ENCODE measurements around the gene RNF149. TPM values are rescaled to one million over a fixed set of nuclear protein-coding genes. Genes with fewer than 3 reads are reported as not detected.

RNF149 gene
- total RNA-seq, 1 experiment from 2014 or later = 40.2 TPM

DNA sequence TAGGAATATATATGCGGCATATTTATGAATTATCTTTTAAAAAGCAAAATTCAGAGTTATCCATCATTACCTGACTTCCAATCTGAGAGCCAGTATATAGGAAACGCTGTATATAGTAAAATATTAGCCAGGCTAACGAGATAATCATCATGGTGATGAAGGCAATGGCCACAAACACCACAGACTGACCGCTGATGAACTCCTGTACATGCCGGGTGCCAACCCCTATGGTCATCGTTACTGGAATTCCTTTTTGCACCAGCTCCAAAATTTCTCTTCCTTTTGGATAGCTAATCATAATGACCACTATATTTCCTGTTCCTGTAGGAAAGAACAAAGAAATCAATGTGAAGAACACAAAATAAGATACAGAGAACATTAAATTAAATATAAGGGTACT, 13.6 kb downstream of the RNF149 start:
- no peaks in the 10 kb centered on the region for H4K20me1 ChIP-seq (ENCODE audit: insufficient read depth)
- H3K79me2 ChIP-seq (ENCODE audit: insufficient read depth, low read length) = peaks cover 82% of the 10 kb centered on the region
- ChIA-PET POLR2A (no interaction called here), RAD21 (ENCODE audit: low non-redundant PET in 1 of 2, low total read pairs in 2 of 2, uncharacterized antibody in 2 of 2, unreplicated experiment in 2 of 2) (no interaction called here), CTCF (no interaction called here)
- H3K27me3 ChIP-seq (ENCODE audit: insufficient read depth, low read length) = no peaks in the 10 kb centered on the region
- H3K9ac ChIP-seq (ENCODE audit: low read length) = no peak overlapping the region
- TF ChIP-seq JUND (IDR thresholded peaks at IDR 0.05) = no peak
- no peak for TF ChIP-seq RAD21 (IDR thresholded peaks at IDR 0.05; ENCODE audit: low read depth)
- no peak for TF ChIP-seq ZNF274 (IDR thresholded peaks at IDR 0.05; ENCODE audit: low read depth, low read length)
- TF ChIP-seq, protein P1, sequence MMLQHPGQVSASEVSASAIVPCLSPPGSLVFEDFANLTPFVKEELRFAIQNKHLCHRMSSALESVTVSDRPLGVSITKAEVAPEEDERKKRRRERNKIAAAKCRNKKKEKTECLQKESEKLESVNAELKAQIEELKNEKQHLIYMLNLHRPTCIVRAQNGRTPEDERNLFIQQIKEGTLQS (IDR thresholded peaks at IDR 0.05) = no peak
- TF ChIP-seq EGR1 (IDR thresholded peaks at IDR 0.05; ENCODE audit: low read depth) = no peak
- TF ChIP-seq POLR2AphosphoS5 (IDR thresholded peaks at IDR 0.05; ENCODE audit: low read depth, low read length) = no peak
- no peak for TF ChIP-seq ELF1 (IDR thresholded peaks at IDR 0.05; ENCODE audit: borderline replicate concordance, low read depth)
- TF ChIP-seq SP1 (IDR thresholded peaks at IDR 0.05; ENCODE audit: low read depth) = no peak
- TF ChIP-seq SRF (IDR thresholded peaks at IDR 0.05; ENCODE audit: low read depth) = no peak
- no peak for TF ChIP-seq EZH2 (IDR thresholded peaks at IDR 0.05)
- no peak for TF ChIP-seq TCF7L2 (IDR thresholded peaks at IDR 0.05; ENCODE audit: borderline replicate concordance, extremely low read depth, insufficient read depth, insufficient read length)
- TF ChIP-seq, protein P2, sequence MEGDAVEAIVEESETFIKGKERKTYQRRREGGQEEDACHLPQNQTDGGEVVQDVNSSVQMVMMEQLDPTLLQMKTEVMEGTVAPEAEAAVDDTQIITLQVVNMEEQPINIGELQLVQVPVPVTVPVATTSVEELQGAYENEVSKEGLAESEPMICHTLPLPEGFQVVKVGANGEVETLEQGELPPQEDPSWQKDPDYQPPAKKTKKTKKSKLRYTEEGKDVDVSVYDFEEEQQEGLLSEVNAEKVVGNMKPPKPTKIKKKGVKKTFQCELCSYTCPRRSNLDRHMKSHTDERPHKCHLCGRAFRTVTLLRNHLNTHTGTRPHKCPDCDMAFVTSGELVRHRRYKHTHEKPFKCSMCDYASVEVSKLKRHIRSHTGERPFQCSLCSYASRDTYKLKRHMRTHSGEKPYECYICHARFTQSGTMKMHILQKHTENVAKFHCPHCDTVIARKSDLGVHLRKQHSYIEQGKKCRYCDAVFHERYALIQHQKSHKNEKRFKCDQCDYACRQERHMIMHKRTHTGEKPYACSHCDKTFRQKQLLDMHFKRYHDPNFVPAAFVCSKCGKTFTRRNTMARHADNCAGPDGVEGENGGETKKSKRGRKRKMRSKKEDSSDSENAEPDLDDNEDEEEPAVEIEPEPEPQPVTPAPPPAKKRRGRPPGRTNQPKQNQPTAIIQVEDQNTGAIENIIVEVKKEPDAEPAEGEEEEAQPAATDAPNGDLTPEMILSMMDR (IDR thresholded peaks at IDR 0.05 in 2 of 3, conservative IDR thresholded peaks at IDR 0.05 in 1 of 3; ENCODE audit: borderline replicate concordance in 1 of 3, insufficient read depth in 1 of 3, low read depth in 2 of 3, low read length in 2 of 3) = no peak
- TF ChIP-seq, protein P3, sequence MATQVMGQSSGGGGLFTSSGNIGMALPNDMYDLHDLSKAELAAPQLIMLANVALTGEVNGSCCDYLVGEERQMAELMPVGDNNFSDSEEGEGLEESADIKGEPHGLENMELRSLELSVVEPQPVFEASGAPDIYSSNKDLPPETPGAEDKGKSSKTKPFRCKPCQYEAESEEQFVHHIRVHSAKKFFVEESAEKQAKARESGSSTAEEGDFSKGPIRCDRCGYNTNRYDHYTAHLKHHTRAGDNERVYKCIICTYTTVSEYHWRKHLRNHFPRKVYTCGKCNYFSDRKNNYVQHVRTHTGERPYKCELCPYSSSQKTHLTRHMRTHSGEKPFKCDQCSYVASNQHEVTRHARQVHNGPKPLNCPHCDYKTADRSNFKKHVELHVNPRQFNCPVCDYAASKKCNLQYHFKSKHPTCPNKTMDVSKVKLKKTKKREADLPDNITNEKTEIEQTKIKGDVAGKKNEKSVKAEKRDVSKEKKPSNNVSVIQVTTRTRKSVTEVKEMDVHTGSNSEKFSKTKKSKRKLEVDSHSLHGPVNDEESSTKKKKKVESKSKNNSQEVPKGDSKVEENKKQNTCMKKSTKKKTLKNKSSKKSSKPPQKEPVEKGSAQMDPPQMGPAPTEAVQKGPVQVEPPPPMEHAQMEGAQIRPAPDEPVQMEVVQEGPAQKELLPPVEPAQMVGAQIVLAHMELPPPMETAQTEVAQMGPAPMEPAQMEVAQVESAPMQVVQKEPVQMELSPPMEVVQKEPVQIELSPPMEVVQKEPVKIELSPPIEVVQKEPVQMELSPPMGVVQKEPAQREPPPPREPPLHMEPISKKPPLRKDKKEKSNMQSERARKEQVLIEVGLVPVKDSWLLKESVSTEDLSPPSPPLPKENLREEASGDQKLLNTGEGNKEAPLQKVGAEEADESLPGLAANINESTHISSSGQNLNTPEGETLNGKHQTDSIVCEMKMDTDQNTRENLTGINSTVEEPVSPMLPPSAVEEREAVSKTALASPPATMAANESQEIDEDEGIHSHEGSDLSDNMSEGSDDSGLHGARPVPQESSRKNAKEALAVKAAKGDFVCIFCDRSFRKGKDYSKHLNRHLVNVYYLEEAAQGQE (IDR thresholded peaks at IDR 0.05; ENCODE audit: low read depth) = no peak
- TF ChIP-seq SIN3A (IDR thresholded peaks at IDR 0.05; ENCODE audit: low read depth) = no peak
- DNase-seq (ENCODE audit: low read depth, low spot score) (no peak), ATAC-seq (no peak)
- H3K36me3 ChIP-seq (ENCODE audit: control insufficient read depth in 1 of 2, insufficient read depth in 2 of 2, low read length in 2 of 2) = peaks cover 12 to 18% of the 10 kb centered on the region in 2 experiments; a peak in 3 of 4 replicates
- no peaks in the 10 kb centered on the region for H3K4me1 ChIP-seq (ENCODE audit: control insufficient read depth in 1 of 2, insufficient read depth in 2 of 2, low read length in 2 of 2)
- H3K9me2 ChIP-seq (ENCODE audit: insufficient read depth) = no peaks in the 10 kb centered on the region
- H3K9me3 ChIP-seq (ENCODE audit: control insufficient read depth in 1 of 2, insufficient read depth in 1 of 2, low read depth in 1 of 2, low read length in 2 of 2) = no peaks in the 10 kb centered on the region
- intact Hi-C loops (cut with micrococcal nuclease) = no loop called here
- H3K4me2 ChIP-seq (ENCODE audit: low read length) = no peak overlapping the region
- H3K4me3 ChIP-seq (replicated peaks in 1 of 2; ENCODE audit: low read depth in 1 of 2, low read length in 2 of 2) = no peak overlapping the region
- no peak overlapping the region for H3K27ac ChIP-seq (ENCODE audit: low read depth, low read length)
- H2AFZ ChIP-seq (ENCODE audit: low read depth, low read length, poor library complexity, severe bottlenecking) = no peak overlapping the region
- no TSS peak for BruUV-seq (replicated peaks)

All from HCT116 (cell line).